Natural killer cell (primary cell): ENCODE measurements around the gene CCM2L. TPM values are rescaled to one million over a fixed set of nuclear protein-coding genes. Genes with fewer than 3 reads are reported as not detected.

Experiments used
- ATAC-seq, 3 donors: fragments of 150-1000 bp in 2 of 3; fragments of 200-7000 bp in 1 of 3; cut with Tn5 transposase; 1 replicate in 1 of 3; 2 replicates in 2 of 3; pipeline ENCODE4 v1.10.0; 2021; ENCODE audit warnings: mild to moderate bottlenecking in 2 of 3, moderate library complexity in 2 of 3
- DNase-seq, 2 donors: peaks; one replicate each; pipeline versions ENCODE4 v3.0.0 to v3.0.0-alpha.2; 2013 to 2021; ENCODE audit warnings: mixed read lengths in 1 of 2
- H3K27ac ChIP-seq: one replicate; pipeline ENCODE4 v1.5.1; 2013; ENCODE audit warnings: mild to moderate bottlenecking, low read length
- H3K27me3 ChIP-seq: one replicate; pipeline ENCODE4 v1.6.1; 2013; ENCODE audit warnings: low read length; ENCODE audit not compliant: control insufficient read depth, insufficient read depth
- H3K36me3 ChIP-seq: one replicate; pipeline ENCODE4 v1.6.1; 2013; ENCODE audit warnings: low read length; ENCODE audit not compliant: control insufficient read depth, insufficient read depth
- H3K4me1 ChIP-seq: one replicate; pipeline ENCODE4 v1.6.1; 2013; ENCODE audit warnings: low read length; ENCODE audit not compliant: control insufficient read depth, insufficient read depth
- H3K4me3 ChIP-seq: one replicate; pipeline ENCODE4 v1.5.1; 2013; ENCODE audit warnings: low read length
- H3K9me3 ChIP-seq: one replicate; pipeline ENCODE4 v1.6.1; 2013; ENCODE audit warnings: low read length; ENCODE audit not compliant: control insufficient read depth, insufficient read depth
- H3K27ac Mint-ChIP-seq, 2 donors: one replicate each; pipeline ENCODE4 v1.8.0; 2022; ENCODE audit warnings: mild to moderate bottlenecking in 2 of 2, mixed read lengths in 2 of 2, moderate library complexity in 1 of 2
- H3K27me3 Mint-ChIP-seq, 2 donors: one replicate each; pipeline ENCODE4 v1.8.0; 2022; ENCODE audit warnings: low read depth in 2 of 2, mixed read lengths in 2 of 2
- H3K36me3 Mint-ChIP-seq: one replicate; pipeline ENCODE4 v1.8.0; 2022; ENCODE audit warnings: mixed read lengths
- H3K4me1 Mint-ChIP-seq, 2 donors: one replicate each; pipeline ENCODE4 v1.8.0; 2022; ENCODE audit warnings: mixed read lengths in 2 of 2
- H3K4me3 Mint-ChIP-seq: one replicate; pipeline ENCODE4 v1.8.0; 2022; ENCODE audit warnings: mild to moderate bottlenecking, moderate library complexity, mixed read lengths
- H3K9me3 Mint-ChIP-seq, 2 donors: one replicate each; pipeline ENCODE4 v1.8.0; 2022; ENCODE audit warnings: mixed read lengths in 2 of 2
- CTCF ChIP-seq: fragments of 200-600 bp; IDR thresholded peaks from one replicate; pipeline ENCODE4 v1.8.0; 2022; ENCODE audit warnings: antibody characterized with exemption
- WGBS: methylation state at CpG from one replicate; pipeline ENCODE4 v1.1.7; 2013; ENCODE audit warnings: missing lambda C conversion rate; ENCODE audit not compliant: insufficient coverage; 5-methylcytosine and 5-hydroxymethylcytosine counted together
- intact Hi-C: fragments of 100-400 bp; cut with micrococcal nuclease; formaldehyde crosslinking; loops from one replicate; pipeline ENCODE4 v1.14.2; 2022
- total RNA-seq, 4 donors: library from RNA; stranded (reverse); fragments of 120-200 nt in 1 of 4; gene quantifications; one replicate each; pipeline versions ENCODE4 v1.2.3 to v1.2.4, GENCODE V29; 2013 to 2022

Gene CCM2L
- total RNA-seq, 3 donors from 2014 or later (not counting 1 experiment from before 2014, with no cell fraction given): not detected

GRCh38 chr20:32050851-32051556 is 40.8 kb downstream of the CCM2L start:
- peaks cover 10% of the 10 kb centered on the region for H3K27me3 ChIP-seq
- H3K27ac Mint-ChIP-seq: peak overlapping the region in 1 of 2 donors; percentile 5
- 14% methylated on average over 16 of the region's 17 CpGs for WGBS

DNA sequence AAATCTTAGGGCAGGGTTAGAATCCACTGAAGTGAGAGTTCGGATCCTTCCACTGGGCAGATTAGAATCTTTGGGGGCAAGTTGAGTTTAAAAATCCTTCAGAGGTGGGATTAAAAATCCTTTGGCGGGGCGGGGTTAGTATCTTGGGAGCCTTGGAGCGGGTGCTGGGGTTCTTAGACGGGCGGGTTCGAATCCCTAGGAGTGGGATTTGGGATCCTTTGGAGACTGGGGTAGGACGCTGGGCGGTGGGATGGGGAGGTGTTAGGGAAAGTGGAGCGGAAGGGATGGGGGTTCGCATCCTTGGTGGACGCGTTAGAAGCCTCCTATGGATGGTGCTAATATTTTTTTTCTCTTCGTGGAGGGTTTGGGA is 41.5 kb downstream of the CCM2L start:
- TF ChIP-seq CTCF: no peak
- DNase-seq (no peak), ATAC-seq (no peak)
- intact Hi-C loops: no loop called here
- peaks cover 38 to 44% of the 10 kb centered on the region in 2 donors for H3K27me3 Mint-ChIP-seq
- Histone ChIP-seq H3K9me3 (no peaks in the 10 kb centered on the region), H3K4me3 (peak overlapping the region; percentile 41), H3K4me1 (peaks cover 25% of the 10 kb centered on the region), H3K27me3 (peaks cover 10% of the 10 kb centered on the region), H3K36me3 (no peaks in the 10 kb centered on the region), H3K27ac (peak overlapping the region; percentile 64)
- no peaks in the 10 kb centered on the region for H3K9me3 Mint-ChIP-seq
- H3K4me3 Mint-ChIP-seq: peak overlapping the region; percentile 81
- peaks cover 15 to 17% of the 10 kb centered on the region in 2 donors for H3K4me1 Mint-ChIP-seq
- H3K36me3 Mint-ChIP-seq: no peaks in the 10 kb centered on the region
- H3K27ac Mint-ChIP-seq: peak overlapping the region in 1 of 2 donors; percentile 5
- WGBS: 17% methylated on average over 14 of the region's 14 CpGs

More at GRCh38 chr20:32050851-32051556, 40.8 kb downstream of the CCM2L start:
- Histone ChIP-seq H3K4me1 (peaks cover 24% of the 10 kb centered on the region), H3K9me3 (no peaks in the 10 kb centered on the region), H3K27ac (peak overlapping the region; percentile 64), H3K4me3 (no peak overlapping the region), H3K36me3 (no peaks in the 10 kb centered on the region)
- DNase-seq (no peak), ATAC-seq (peak in 2 of 3 donors; percentile 18 to 61)
- intact Hi-C loops: no loop called here
- Mint-ChIP-seq H3K4me1 (peaks cover 15 to 17% of the 10 kb centered on the region in 2 donors), H3K36me3 (no peaks in the 10 kb centered on the region), H3K27me3 (peaks cover 45 to 48% of the 10 kb centered on the region in 2 donors), H3K4me3 (peak overlapping the region; percentile 81), H3K9me3 (no peaks in the 10 kb centered on the region)
- no peak for TF ChIP-seq CTCF

GRCh38 chr20:32052090-32052777 is 42.0 kb downstream of the CCM2L start, which contains the start of gene HCK:
Gene HCK (plus strand): TSS chr20:32052242.
- Histone ChIP-seq H3K4me3 (peak within 1 kb of the TSS; percentile 41), H3K4me1 (peaks cover 28% of the 10 kb centered on the region), H3K27ac (peak within 1 kb of the TSS; percentile 64), H3K36me3 (no peaks in the 10 kb centered on the region), H3K27me3 (peaks cover 10% of the 10 kb centered on the region), H3K9me3 (no peaks in the 10 kb centered on the region)
- Mint-ChIP-seq H3K4me3 (peak within 1 kb of the TSS; percentile 81), H3K27me3 (peaks cover 36 to 42% of the 10 kb centered on the region in 2 donors), H3K9me3 (no peaks in the 10 kb centered on the region), H3K36me3 (no peaks in the 10 kb centered on the region), H3K27ac (peak within 1 kb of the TSS in 1 of 2 donors; percentile 48), H3K4me1 (peaks cover 15 to 17% of the 10 kb centered on the region in 2 donors)
- no peak for TF ChIP-seq CTCF
- WGBS: under 1% methylated on average over 58 of the region's 58 CpGs
- intact Hi-C loops: no loop called here
- peak in 1 of 2 donors; percentile 15 for DNase-seq
- ATAC-seq: peak; percentile 24 to 61 (median 56)
